D341Med (cell line): ENCODE measurements around the gene TDRD10.
A peak's percentile ranks its signal among the peaks of the same experiment; 100 is the strongest.
"Not testable (repeated sequence)": the region's sequence is repeated elsewhere in the genome, so short reads cannot be mapped to it uniquely, and the experiment has no call there.

ENCODE experiments used
- DNase-seq: peaks from one replicate; pipeline ENCODE4 v3.0.0; 2012; ENCODE audit warnings: low spot score

Gene TDRD10

GRCh38 chr1:154479764-154480421 lies 22.1 kb upstream of the TDRD10 start:
- DNase-seq, result peak; percentile 85

- DNase-seq, result no peak
Measured at GRCh38 chr1:154481053-154481452, 21.0 kb upstream of the TDRD10 start.

GRCh38 chr1:154483941-154484803 lies 17.8 kb upstream of the TDRD10 start:
- DNase-seq, result no peak

GRCh38 chr1:154485106-154485505 lies 16.9 kb upstream of the TDRD10 start:
- no peak for DNase-seq

GRCh38 chr1:154485910-154486496 lies 16.0 kb upstream of the TDRD10 start:
- no peak for DNase-seq

- DNase-seq, result not testable (repeated sequence)
Measured at GRCh38 chr1:154486756-154487155, 15.3 kb upstream of the TDRD10 start.

GRCh38 chr1:154488922-154489321 lies 13.1 kb upstream of the TDRD10 start:
- no peak for DNase-seq

- no peak for DNase-seq
Measured at GRCh38 chr1:154489695-154490274, 12.2 kb upstream of the TDRD10 start.

GRCh38 chr1:154490317-154490716 lies 11.7 kb upstream of the TDRD10 start:
- no peak for DNase-seq

GRCh38 chr1:154492115-154492514 lies 9.9 kb upstream of the TDRD10 start:
- no peak for DNase-seq

GRCh38 chr1:154493276-154493675 lies 8.7 kb upstream of the TDRD10 start:
- no peak for DNase-seq

- no peak for DNase-seq
Measured at GRCh38 chr1:154495496-154496273, 6.3 kb upstream of the TDRD10 start.

- no peak for DNase-seq
Measured at GRCh38 chr1:154496383-154496782, 5.6 kb upstream of the TDRD10 start.

GRCh38 chr1:154497026-154497806 lies 4.8 kb upstream of the TDRD10 start:
- no peak for DNase-seq

GRCh38 chr1:154499446-154499845 lies 2.6 kb upstream of the TDRD10 start:
- no peak for DNase-seq

- no peak for DNase-seq
Measured at GRCh38 chr1:154500533-154500932, 1.5 kb upstream of the TDRD10 start.

- DNase-seq, result peak; percentile 53
Measured at GRCh38 chr1:154501423-154502065, 475 bp upstream of the TDRD10 start.

GRCh38 chr1:154502744-154503115 lies 711 bp downstream of the TDRD10 start:
- DNase-seq, result no peak

GRCh38 chr1:154503898-154504297 lies 1.9 kb downstream of the TDRD10 start:
- DNase-seq, result no peak

GRCh38 chr1:154512760-154513159 lies 10.7 kb downstream of the TDRD10 start:
- no peak for DNase-seq
